Mononuclear cell (primary cell): Measurements from ENCODE around the gene C9orf72. TPM values are rescaled to one million over a fixed set of nuclear protein-coding genes. Genes with fewer than 3 reads are reported as not detected.

Experiments used
- H3K27me3 ChIP-seq: 2 replicates; pipeline ENCODE4 v1.6.0; 2011; ENCODE audit warnings: low read length, control low read depth; ENCODE audit not compliant: insufficient read depth
- H3K4me1 ChIP-seq: 2 replicates; pipeline ENCODE4 v1.5.1; 2011; ENCODE audit warnings: mild to moderate bottlenecking, low read length, control low read depth; ENCODE audit not compliant: insufficient read depth
- H3K4me3 ChIP-seq: 2 replicates; pipeline ENCODE4 v1.5.1; 2011; ENCODE audit warnings: mild to moderate bottlenecking, low read length, moderate library complexity
- H3K9me3 ChIP-seq: 2 replicates; pipeline ENCODE4 v1.5.1; 2011; ENCODE audit warnings: low read depth, mild to moderate bottlenecking, control low read depth, low read length
- total RNA-seq: library from RNA; depleted of rRNA; stranded (reverse); fragments of >200 nt; gene quantifications from one replicate; pipeline ENCODE4 v1.2.3, GENCODE V29; 2012

C9orf72 gene
- total RNA-seq, 1 donor = 88.9 TPM

GRCh38 chr9:27563738-27564430, 9.4 kb downstream of the C9orf72 start:
- H3K4me1 ChIP-seq = peaks cover 29% of the 10 kb centered on the region
- no peaks in the 10 kb centered on the region for H3K9me3 ChIP-seq
- H3K4me3 ChIP-seq = no peak overlapping the region
- H3K27me3 ChIP-seq = no peaks in the 10 kb centered on the region

GRCh38 chr9:27561685-27562084, 11.6 kb downstream of the C9orf72 start:
- Histone ChIP-seq H3K9me3 (no peaks in the 10 kb centered on the region), H3K27me3 (no peaks in the 10 kb centered on the region), H3K4me1 (peaks cover 18% of the 10 kb centered on the region), H3K4me3 (no peak overlapping the region)

- no peaks in the 10 kb centered on the region for H3K27me3 ChIP-seq
Observed at GRCh38 chr9:27560457-27560856, 12.8 kb downstream of the C9orf72 start.

GRCh38 chr9:27558307-27558706, 15.0 kb downstream of the C9orf72 start:
- Histone ChIP-seq H3K9me3 (no peaks in the 10 kb centered on the region), H3K4me1 (peaks cover 3% of the 10 kb centered on the region), H3K27me3 (no peaks in the 10 kb centered on the region), H3K4me3 (no peak overlapping the region)

More at GRCh38 chr9:27560457-27560856, 12.8 kb downstream of the C9orf72 start:
- no peak overlapping the region for H3K4me3 ChIP-seq
- H3K9me3 ChIP-seq = no peaks in the 10 kb centered on the region
- peaks cover 16% of the 10 kb centered on the region for H3K4me1 ChIP-seq

GRCh38 chr9:27556470-27556869, 16.8 kb downstream of the C9orf72 start:
- no peaks in the 10 kb centered on the region for H3K4me1 ChIP-seq
- no peaks in the 10 kb centered on the region for H3K27me3 ChIP-seq
- H3K9me3 ChIP-seq = no peaks in the 10 kb centered on the region
- H3K4me3 ChIP-seq = no peak overlapping the region

- Histone ChIP-seq H3K4me1 (no peaks in the 10 kb centered on the region), H3K4me3 (no peak overlapping the region), H3K27me3 (no peaks in the 10 kb centered on the region), H3K9me3 (no peaks in the 10 kb centered on the region)
Observed at GRCh38 chr9:27554712-27555111, 18.6 kb downstream of the C9orf72 start.

GRCh38 chr9:27549196-27549755, 24.0 kb downstream of the C9orf72 start:
- Histone ChIP-seq H3K4me3 (no peak overlapping the region), H3K27me3 (no peaks in the 10 kb centered on the region), H3K9me3 (no peaks in the 10 kb centered on the region), H3K4me1 (no peaks in the 10 kb centered on the region)

- no peaks in the 10 kb centered on the region for H3K9me3 ChIP-seq
- no peaks in the 10 kb centered on the region for H3K4me1 ChIP-seq
- no peaks in the 10 kb centered on the region for H3K27me3 ChIP-seq
- no peak overlapping the region for H3K4me3 ChIP-seq
Observed at GRCh38 chr9:27548055-27548741, 25.1 kb downstream of the C9orf72 start.

- Histone ChIP-seq H3K4me1 (peaks cover 2% of the 10 kb centered on the region), H3K27me3 (no peaks in the 10 kb centered on the region), H3K4me3 (no peak overlapping the region), H3K9me3 (no peaks in the 10 kb centered on the region)
Observed at GRCh38 chr9:27545471-27545870, 27.8 kb downstream of the C9orf72 start.

- H3K4me3 ChIP-seq = no peak overlapping the region
- H3K27me3 ChIP-seq = no peaks in the 10 kb centered on the region
- H3K4me1 ChIP-seq = peaks cover 11% of the 10 kb centered on the region
Observed at GRCh38 chr9:27542508-27542907, 30.8 kb downstream of the C9orf72 start.

GRCh38 chr9:27541740-27542139, 31.5 kb downstream of the C9orf72 start:
- Histone ChIP-seq H3K4me3 (no peak overlapping the region), H3K9me3 (no peaks in the 10 kb centered on the region), H3K4me1 (peaks cover 11% of the 10 kb centered on the region), H3K27me3 (no peaks in the 10 kb centered on the region)

More at GRCh38 chr9:27542508-27542907, 30.8 kb downstream of the C9orf72 start:
- no peaks in the 10 kb centered on the region for H3K9me3 ChIP-seq

GRCh38 chr9:27540502-27540901, 32.8 kb downstream of the C9orf72 start:
- Histone ChIP-seq H3K27me3 (no peaks in the 10 kb centered on the region), H3K9me3 (no peaks in the 10 kb centered on the region), H3K4me3 (no peak overlapping the region), H3K4me1 (peaks cover 11% of the 10 kb centered on the region)

- Histone ChIP-seq H3K9me3 (no peaks in the 10 kb centered on the region), H3K4me3 (no peak overlapping the region), H3K4me1 (peaks cover 11% of the 10 kb centered on the region), H3K27me3 (no peaks in the 10 kb centered on the region)
Observed at GRCh38 chr9:27539479-27540441, 33.5 kb downstream of the C9orf72 start.

- no peaks in the 10 kb centered on the region for H3K9me3 ChIP-seq
- H3K4me1 ChIP-seq = peaks cover 18% of the 10 kb centered on the region
- no peaks in the 10 kb centered on the region for H3K27me3 ChIP-seq
- H3K4me3 ChIP-seq = no peak overlapping the region
Observed at GRCh38 chr9:27538647-27539046, 34.6 kb downstream of the C9orf72 start.

- Histone ChIP-seq H3K4me1 (peaks cover 18% of the 10 kb centered on the region), H3K27me3 (no peaks in the 10 kb centered on the region), H3K4me3 (no peak overlapping the region), H3K9me3 (no peaks in the 10 kb centered on the region)
Observed at GRCh38 chr9:27537756-27538155, 35.5 kb downstream of the C9orf72 start.
